Small intestine (tissue), 7 donors: Measurements from ENCODE around the gene PARD3. TPM values are rescaled to one million over a fixed set of nuclear protein-coding genes. Genes with fewer than 3 reads are reported as not detected.

Source experiments
- DNase-seq, 2 donors: peaks; one replicate each; pipeline versions ENCODE4 v3.0.0 to v3.0.0-alpha.2; 2013
- FAIRE-seq: peaks from 2 replicates; lab custom pipeline; 2012; peaks lifted over from hg19 to GRCh38; lab: Jason Lieb, UNC
- H3K27ac ChIP-seq, 3 donors: one replicate each; pipeline ENCODE4 v1.5.1; 2013; ENCODE audit warnings: low read length in 2 of 3, mild to moderate bottlenecking in 2 of 3, control low read depth in 1 of 3, inconsistent platforms in 1 of 3, low read depth in 1 of 3, moderate library complexity in 1 of 3
- H3K27me3 ChIP-seq, 3 donors: one replicate each; pipeline ENCODE4 v1.6.1; 2013; ENCODE audit warnings: low read length in 3 of 3, inconsistent platforms in 1 of 3; ENCODE audit not compliant: control insufficient read depth in 3 of 3, insufficient read depth in 3 of 3
- H3K36me3 ChIP-seq, 3 donors: one replicate each; pipeline ENCODE4 v1.6.1; 2013; ENCODE audit warnings: low read length in 3 of 3, inconsistent platforms in 1 of 3, low read depth in 1 of 3, mild to moderate bottlenecking in 1 of 3, moderate library complexity in 1 of 3; ENCODE audit not compliant: control insufficient read depth in 3 of 3, insufficient read depth in 2 of 3
- H3K4me1 ChIP-seq, 3 donors: one replicate each; pipeline ENCODE4 v1.6.1; 2013; ENCODE audit warnings: low read length in 2 of 3, inconsistent platforms in 1 of 3, low read depth in 1 of 3, mild to moderate bottlenecking in 1 of 3, moderate library complexity in 1 of 3; ENCODE audit not compliant: control insufficient read depth in 3 of 3, insufficient read depth in 2 of 3
- H3K4me3 ChIP-seq, 3 donors: one replicate each; pipeline ENCODE4 v1.5.1; 2013; ENCODE audit warnings: low read length in 3 of 3, control low read depth in 1 of 3, inconsistent platforms in 1 of 3, low read depth in 1 of 3, mild to moderate bottlenecking in 1 of 3, moderate library complexity in 1 of 3
- H3K9me3 ChIP-seq, 2 donors: one replicate each; pipeline ENCODE4 v1.6.1; 2013; ENCODE audit warnings: low read depth in 1 of 2, low read length in 1 of 2; ENCODE audit not compliant: control insufficient read depth in 2 of 2, insufficient read depth in 1 of 2
- WGBS, 3 donors: extraction: QIAGEN DNeasy Blood & Tissue Kit; methylation state at CpG; one replicate each; pipeline ENCODE4 v1.1.7; 2013; 5-methylcytosine and 5-hydroxymethylcytosine counted together
- polyA plus RNA-seq, 4 donors: library from polyadenylated mRNA; stranded (reverse) in 3 of 4; unstranded in 1 of 4; fragments of 200-250 nt in 3 of 4; fragments of 120-200 nt in 1 of 4; gene quantifications; one replicate each; pipeline versions ENCODE4 v1.2.1 to v1.2.3, GENCODE V29; 2013
- donor health status: healthy with polysubstance abuse.
- donor health status: control.
- donor health status: control.
- donor health status: Bipolar disorder and iron deficiency.
- donor health status: healthy.

PARD3 gene
- polyA plus RNA-seq, 4 donors, result 14.3 to 24.3 (median 15.5) TPM

GRCh38 chr10:34348021-34348420 lies 467.1 kb downstream of the PARD3 start:
- FAIRE-seq, result no peak
- WGBS, 3 donors, result 84 to 95% (median 93%) methylated on average over 6 of the region's 6 CpGs

GRCh38 chr10:34347131-34347530 lies 468.0 kb downstream of the PARD3 start:
- H3K9me3 ChIP-seq, result no peaks in the 10 kb centered on the region
- no peak for FAIRE-seq
- H3K4me3 ChIP-seq, result no peak overlapping the region
- no peaks in the 10 kb centered on the region for H3K27me3 ChIP-seq
- peaks cover 0 to 7% (median 0%) of the 10 kb centered on the region in 3 donors for H3K36me3 ChIP-seq
- no peak for DNase-seq
- peak overlapping the region in 1 of 3 donors; percentile 14 for H3K27ac ChIP-seq
- H3K4me1 ChIP-seq, result peaks cover 0 to 7% (median 0%) of the 10 kb centered on the region in 3 donors
- WGBS, 3 donors, result 90 to 97% (median 95%) methylated on average over 3 of the region's 3 CpGs

More at GRCh38 chr10:34348021-34348420, 467.1 kb downstream of the PARD3 start:
- peaks cover 0 to 7% (median 0%) of the 10 kb centered on the region in 3 donors for H3K36me3 ChIP-seq
- no peak overlapping the region for H3K27ac ChIP-seq
- H3K9me3 ChIP-seq, result no peaks in the 10 kb centered on the region
- no peaks in the 10 kb centered on the region for H3K27me3 ChIP-seq
- peaks cover 0 to 7% (median 0%) of the 10 kb centered on the region in 3 donors for H3K4me1 ChIP-seq
- H3K4me3 ChIP-seq, result no peak overlapping the region
- DNase-seq, result no peak

- Histone ChIP-seq H3K4me1 (peaks cover 0 to 7% (median 0%) of the 10 kb centered on the region in 3 donors), H3K4me3 (no peak overlapping the region), H3K27me3 (no peaks in the 10 kb centered on the region), H3K27ac (peak overlapping the region in 1 of 3 donors; percentile 20), H3K36me3 (peaks cover 0 to 7% (median 0%) of the 10 kb centered on the region in 3 donors), H3K9me3 (no peaks in the 10 kb centered on the region)
- peak; percentile 40 to 45 for DNase-seq
- WGBS, 3 donors, result 30 to 72% (median 45%) methylated on average over 1 of the region's 1 CpG
- FAIRE-seq, result no peak
Observed at GRCh38 chr10:34346516-34347100, 468.5 kb downstream of the PARD3 start.

GRCh38 chr10:34345383-34345782 lies 469.7 kb downstream of the PARD3 start:
- DNase-seq, result peak; percentile 26 to 70
- peaks cover 0 to 7% (median 0%) of the 10 kb centered on the region in 3 donors for H3K36me3 ChIP-seq
- 44 to 75% (median 48%) methylated on average over 5 of the region's 5 CpGs for WGBS, 3 donors
- H3K4me3 ChIP-seq, result no peak overlapping the region
- peaks cover 0 to 7% (median 0%) of the 10 kb centered on the region in 3 donors for H3K4me1 ChIP-seq
- H3K27ac ChIP-seq, result no peak overlapping the region
- FAIRE-seq, result no peak
- H3K9me3 ChIP-seq, result no peaks in the 10 kb centered on the region
- H3K27me3 ChIP-seq, result no peaks in the 10 kb centered on the region

- 70 to 77% (median 72%) methylated on average over 1 of the region's 1 CpG for WGBS, 3 donors
- Histone ChIP-seq H3K4me1 (peaks cover 0 to 7% (median 0%) of the 10 kb centered on the region in 3 donors), H3K27ac (no peak overlapping the region), H3K36me3 (peaks cover 0 to 2% (median 0%) of the 10 kb centered on the region in 3 donors), H3K9me3 (no peaks in the 10 kb centered on the region), H3K4me3 (no peak overlapping the region), H3K27me3 (no peaks in the 10 kb centered on the region)
- no peak for FAIRE-seq
- no peak for DNase-seq
Observed at GRCh38 chr10:34343764-34344163, 471.3 kb downstream of the PARD3 start.

- Histone ChIP-seq H3K4me3 (no peak overlapping the region), H3K27me3 (no peaks in the 10 kb centered on the region), H3K4me1 (peaks cover 0 to 7% (median 0%) of the 10 kb centered on the region in 3 donors), H3K9me3 (no peaks in the 10 kb centered on the region), H3K36me3 (no peaks in the 10 kb centered on the region), H3K27ac (no peak overlapping the region)
- FAIRE-seq (no peak), DNase-seq (no peak)
- 81 to 95% (median 94%) methylated on average over 4 of the region's 4 CpGs for WGBS, 3 donors
Observed at GRCh38 chr10:34341473-34341872, 473.6 kb downstream of the PARD3 start.

- peak; percentile 26 for FAIRE-seq
- Histone ChIP-seq H3K27ac (no peak overlapping the region), H3K4me3 (no peak overlapping the region), H3K27me3 (no peaks in the 10 kb centered on the region), H3K9me3 (no peaks in the 10 kb centered on the region), H3K4me1 (peaks cover 0 to 4% (median 0%) of the 10 kb centered on the region in 3 donors), H3K36me3 (no peaks in the 10 kb centered on the region)
- DNase-seq, result no peak
- 65 to 71% (median 67%) methylated on average over 1 of the region's 1 CpG for WGBS, 3 donors
Observed at GRCh38 chr10:34340934-34341333, 474.2 kb downstream of the PARD3 start.

GRCh38 chr10:34339816-34340553 lies 475.1 kb downstream of the PARD3 start:
- no peak for DNase-seq
- no peak overlapping the region for H3K27ac ChIP-seq

More at GRCh38 chr10:34339816-34340553, 475.1 kb downstream of the PARD3 start:
- no peak for FAIRE-seq
- H3K4me3 ChIP-seq, result no peak overlapping the region
- H3K9me3 ChIP-seq, result no peaks in the 10 kb centered on the region
- H3K27me3 ChIP-seq, result no peaks in the 10 kb centered on the region
- H3K36me3 ChIP-seq, result no peaks in the 10 kb centered on the region
- H3K4me1 ChIP-seq, result no peaks in the 10 kb centered on the region
- WGBS, 3 donors, result 70 to 85% (median 81%) methylated on average over 2 of the region's 2 CpGs
